ENCODE data around the gene TMX1.

Gene TMX1

DNA sequence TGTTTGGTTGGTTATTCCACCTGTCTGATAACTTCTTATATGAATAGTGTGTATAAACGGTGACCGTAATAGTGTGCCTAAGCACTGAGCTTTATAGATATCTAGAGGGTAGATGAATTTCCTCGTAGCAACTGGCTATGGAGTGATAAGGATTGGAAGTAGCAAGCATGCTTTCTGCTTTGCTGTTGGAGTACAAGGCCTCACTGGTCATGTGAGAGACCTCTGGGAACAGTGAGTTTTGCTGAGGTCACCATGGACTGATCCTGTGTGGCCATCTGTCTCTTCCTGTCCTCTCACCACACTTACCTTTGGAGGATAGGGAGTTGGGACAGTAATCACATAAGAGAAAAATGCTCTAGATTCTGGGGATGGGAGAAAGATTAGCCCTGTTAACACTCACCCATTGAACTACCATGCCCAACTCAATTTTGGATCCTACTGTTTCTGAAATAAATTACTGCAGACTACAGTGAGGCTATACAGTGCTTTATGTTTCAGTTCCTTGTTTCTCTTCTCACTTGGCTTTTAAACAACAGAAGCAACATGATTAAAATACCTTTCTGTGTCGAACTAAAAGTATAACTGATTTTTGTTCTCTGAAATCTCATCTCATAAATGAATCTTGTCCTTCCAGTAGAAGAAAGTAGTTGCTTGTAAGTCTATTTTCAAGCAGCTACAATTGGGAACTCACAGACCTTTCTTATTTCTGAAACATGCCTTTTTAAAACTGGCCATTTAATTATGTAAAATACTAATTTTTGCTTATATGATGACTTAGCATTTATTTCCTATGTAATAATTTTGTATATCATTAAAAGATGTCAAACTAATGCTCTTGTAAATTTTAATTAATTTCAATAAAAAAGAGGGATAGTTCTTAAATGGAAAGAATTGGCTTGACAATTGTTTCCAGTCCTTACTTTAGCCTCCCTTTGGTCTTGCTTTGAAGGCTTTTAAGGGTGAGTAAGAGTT lies 8.3 kb downstream of the TMX1 start:
- H3K36me3 ChIP-seq (ENCODE audit: low read depth), result peaks cover 92% of the 10 kb centered on the region
- H3K4me1 ChIP-seq (ENCODE audit: insufficient read depth, poor library complexity, severe bottlenecking), result peaks cover 9% of the 10 kb centered on the region
- no peaks in the 10 kb centered on the region for H3K27me3 ChIP-seq (ENCODE audit: insufficient read depth, poor library complexity, severe bottlenecking)
- no peak overlapping the region for H3K27ac ChIP-seq (ENCODE audit: poor library complexity, severe bottlenecking)
- ATAC-seq (ENCODE audit: low read depth) (no peak), DNase-seq (ENCODE audit: low spot score) (no peak)
- no peak overlapping the region for H3K4me3 ChIP-seq (ENCODE audit: severe bottlenecking)
- TF ChIP-seq, protein P1, sequence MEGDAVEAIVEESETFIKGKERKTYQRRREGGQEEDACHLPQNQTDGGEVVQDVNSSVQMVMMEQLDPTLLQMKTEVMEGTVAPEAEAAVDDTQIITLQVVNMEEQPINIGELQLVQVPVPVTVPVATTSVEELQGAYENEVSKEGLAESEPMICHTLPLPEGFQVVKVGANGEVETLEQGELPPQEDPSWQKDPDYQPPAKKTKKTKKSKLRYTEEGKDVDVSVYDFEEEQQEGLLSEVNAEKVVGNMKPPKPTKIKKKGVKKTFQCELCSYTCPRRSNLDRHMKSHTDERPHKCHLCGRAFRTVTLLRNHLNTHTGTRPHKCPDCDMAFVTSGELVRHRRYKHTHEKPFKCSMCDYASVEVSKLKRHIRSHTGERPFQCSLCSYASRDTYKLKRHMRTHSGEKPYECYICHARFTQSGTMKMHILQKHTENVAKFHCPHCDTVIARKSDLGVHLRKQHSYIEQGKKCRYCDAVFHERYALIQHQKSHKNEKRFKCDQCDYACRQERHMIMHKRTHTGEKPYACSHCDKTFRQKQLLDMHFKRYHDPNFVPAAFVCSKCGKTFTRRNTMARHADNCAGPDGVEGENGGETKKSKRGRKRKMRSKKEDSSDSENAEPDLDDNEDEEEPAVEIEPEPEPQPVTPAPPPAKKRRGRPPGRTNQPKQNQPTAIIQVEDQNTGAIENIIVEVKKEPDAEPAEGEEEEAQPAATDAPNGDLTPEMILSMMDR (IDR thresholded peaks at IDR 0.05; ENCODE audit: poor library complexity, severe bottlenecking), result no peak
- H3K9me3 ChIP-seq (ENCODE audit: severe bottlenecking), result no peaks in the 10 kb centered on the region

- peaks cover 9% of the 10 kb centered on the region for H3K4me1 ChIP-seq (ENCODE audit: insufficient read depth, poor library complexity, severe bottlenecking)
- ATAC-seq (ENCODE audit: low read depth) (peak; percentile 75), DNase-seq (ENCODE audit: low spot score) (no peak)
- H3K27ac ChIP-seq (ENCODE audit: poor library complexity, severe bottlenecking), result no peak overlapping the region
- no peak overlapping the region for H3K4me3 ChIP-seq (ENCODE audit: severe bottlenecking)
- TF ChIP-seq, protein P1 (IDR thresholded peaks at IDR 0.05; ENCODE audit: poor library complexity, severe bottlenecking), result no peak
- no peaks in the 10 kb centered on the region for H3K27me3 ChIP-seq (ENCODE audit: insufficient read depth, poor library complexity, severe bottlenecking)
- no peaks in the 10 kb centered on the region for H3K9me3 ChIP-seq (ENCODE audit: severe bottlenecking)
- H3K36me3 ChIP-seq (ENCODE audit: low read depth), result peaks cover 97% of the 10 kb centered on the region
These were observed 11.4 kb downstream of the TMX1 start for GRCh38 chr14:51251486-51251885.

DNA sequence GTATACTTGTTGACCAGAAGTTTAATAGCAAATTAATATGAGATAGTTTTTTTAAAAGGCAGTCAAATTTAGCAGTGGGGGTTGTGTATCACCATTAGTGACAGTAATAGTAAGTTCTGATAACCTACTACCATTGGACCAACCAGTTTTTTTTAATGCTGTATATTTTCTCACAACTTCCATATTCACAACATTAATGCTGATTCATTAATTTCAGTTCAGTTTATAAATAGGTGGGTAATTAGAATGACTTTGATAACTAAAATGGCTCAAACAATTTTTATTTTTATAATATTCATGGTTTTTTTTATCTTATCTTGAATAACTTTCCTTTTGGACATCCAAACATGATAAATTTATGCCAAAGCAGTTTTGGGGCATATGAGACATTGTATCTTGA lies 13.8 kb downstream of the TMX1 start:
- TF ChIP-seq, protein P1 (IDR thresholded peaks at IDR 0.05; ENCODE audit: poor library complexity, severe bottlenecking), result no peak
- H3K27ac ChIP-seq (ENCODE audit: poor library complexity, severe bottlenecking), result no peak overlapping the region
- H3K36me3 ChIP-seq (ENCODE audit: low read depth), result peaks cover 97% of the 10 kb centered on the region
- DNase-seq (ENCODE audit: low spot score) (no peak), ATAC-seq (ENCODE audit: low read depth) (no peak)
- H3K9me3 ChIP-seq (ENCODE audit: severe bottlenecking), result peaks cover 4% of the 10 kb centered on the region
- H3K4me3 ChIP-seq (ENCODE audit: severe bottlenecking), result no peak overlapping the region
- no peaks in the 10 kb centered on the region for H3K27me3 ChIP-seq (ENCODE audit: insufficient read depth, poor library complexity, severe bottlenecking)
- peaks cover 9% of the 10 kb centered on the region for H3K4me1 ChIP-seq (ENCODE audit: insufficient read depth, poor library complexity, severe bottlenecking)

DNA sequence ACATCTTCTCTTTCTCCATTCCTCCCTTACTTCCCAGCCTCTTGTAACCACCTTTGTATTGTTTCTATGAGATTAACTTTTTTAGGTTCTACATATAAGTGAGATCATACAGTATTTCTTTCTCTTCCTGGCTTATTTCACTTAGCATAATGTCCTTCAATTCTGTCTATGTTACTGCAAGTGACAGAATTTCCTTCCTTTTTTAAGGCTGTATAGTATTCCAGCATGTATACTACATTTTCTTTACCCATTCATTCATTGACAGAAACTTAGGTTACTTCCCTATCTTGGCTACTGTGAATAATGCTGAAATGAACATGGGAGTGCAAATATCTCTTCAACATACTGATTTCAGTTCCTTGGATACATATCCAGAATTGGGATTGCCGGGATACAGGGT lies 18.2 kb downstream of the TMX1 start:
- peaks cover 53% of the 10 kb centered on the region for H3K36me3 ChIP-seq (ENCODE audit: low read depth)
- H3K4me3 ChIP-seq (ENCODE audit: severe bottlenecking), result no peak overlapping the region
- ATAC-seq (ENCODE audit: low read depth) (no peak), DNase-seq (ENCODE audit: low spot score) (no peak)
- H3K9me3 ChIP-seq (ENCODE audit: severe bottlenecking), result peaks cover 4% of the 10 kb centered on the region
- no peaks in the 10 kb centered on the region for H3K27me3 ChIP-seq (ENCODE audit: insufficient read depth, poor library complexity, severe bottlenecking)
- no peaks in the 10 kb centered on the region for H3K4me1 ChIP-seq (ENCODE audit: insufficient read depth, poor library complexity, severe bottlenecking)
- TF ChIP-seq, protein P1 (IDR thresholded peaks at IDR 0.05; ENCODE audit: poor library complexity, severe bottlenecking), result no peak
- H3K27ac ChIP-seq (ENCODE audit: poor library complexity, severe bottlenecking), result no peak overlapping the region

GRCh38 chr14:51258788-51259187 lies 18.7 kb downstream of the TMX1 start:
- no peak for ATAC-seq (ENCODE audit: low read depth)
- H3K36me3 ChIP-seq (ENCODE audit: low read depth), result peaks cover 48% of the 10 kb centered on the region

More at GRCh38 chr14:51258788-51259187, 18.7 kb downstream of the TMX1 start:
- Histone ChIP-seq H3K9me3 (ENCODE audit: severe bottlenecking) (peaks cover 4% of the 10 kb centered on the region), H3K27ac (ENCODE audit: poor library complexity, severe bottlenecking) (no peak overlapping the region), H3K4me1 (ENCODE audit: insufficient read depth, poor library complexity, severe bottlenecking) (no peaks in the 10 kb centered on the region), H3K4me3 (ENCODE audit: severe bottlenecking) (no peak overlapping the region), H3K27me3 (ENCODE audit: insufficient read depth, poor library complexity, severe bottlenecking) (no peaks in the 10 kb centered on the region)
- TF ChIP-seq, protein P1 (IDR thresholded peaks at IDR 0.05; ENCODE audit: poor library complexity, severe bottlenecking), result no peak
- no peak for DNase-seq (ENCODE audit: low spot score)

Data from RWPE2 (cell line).